ENCODE data around the gene TMEM87B. TPM values are rescaled to one million over a fixed set of nuclear protein-coding genes. Genes with fewer than 3 reads are reported as not detected.

TMEM87B gene
- total RNA-seq, 2 donors from 2014 or later: 26.1 to 35.3 TPM

- Histone ChIP-seq H3K27ac (no peak overlapping the region), H3K4me1 (ENCODE audit: control insufficient read depth in 1 of 2, low read depth in 2 of 2) (no peaks in the 10 kb centered on the region), H3K27me3 (replicated peaks; ENCODE audit: insufficient read depth) (no peaks in the 10 kb centered on the region), H3K4me3 (no peak overlapping the region), H3K36me3 (no peaks in the 10 kb centered on the region), H3K9me3 (no peaks in the 10 kb centered on the region)
- DNase-seq (ENCODE audit: low spot score) (no peak), ATAC-seq (ENCODE audit: insufficient number of reproducible peaks, low FRiP score, low read depth) (no peak)
- TF ChIP-seq CTCF (IDR thresholded peaks at IDR 0.05): no peak
Observed at GRCh38 chr2:112168422-112169124, 113.5 kb downstream of the TMEM87B start.

Other genes with a start within 250 kb of the TMEM87B start
- 10 to 100 TPM; 33.6 to 45.6 TPM for gene ANAPC1, start 171.1 kb upstream of the TMEM87B start, total RNA-seq
- gene MERTK, start 156.7 kb upstream of the TMEM87B start, total RNA-seq: 10 to 100 TPM; 47.1 to 69.9 TPM
- 10 to 100 TPM in 1 of 2 donors, 1 to 10 TPM in 1; 5.1 to 15.6 TPM for gene FBLN7, start 83.1 kb downstream of the TMEM87B start, total RNA-seq
- gene ZC3H8, start 199.8 kb downstream of the TMEM87B start, total RNA-seq: 1 to 10 TPM; 2.4 to 5.3 TPM
- 10 to 100 TPM in 1 of 2 donors, 1 to 10 TPM in 1; 6.9 to 10.6 TPM for gene ZC3H6, start 220.3 kb downstream of the TMEM87B start, total RNA-seq

All from thoracic aorta (tissue), 2 donors.